GM19238 (cell line): ENCODE results near the gene KCNK13.
"Not testable (repeated sequence)": the region's sequence is repeated elsewhere in the genome, so short reads cannot be mapped to it uniquely, and the experiment has no call there.

Experiments used
- DNase-seq: peaks from one replicate; pipeline ENCODE4 v3.0.0; 2011; ENCODE audit warnings: low spot score; ENCODE audit not compliant: insufficient read length

KCNK13 gene

DNA sequence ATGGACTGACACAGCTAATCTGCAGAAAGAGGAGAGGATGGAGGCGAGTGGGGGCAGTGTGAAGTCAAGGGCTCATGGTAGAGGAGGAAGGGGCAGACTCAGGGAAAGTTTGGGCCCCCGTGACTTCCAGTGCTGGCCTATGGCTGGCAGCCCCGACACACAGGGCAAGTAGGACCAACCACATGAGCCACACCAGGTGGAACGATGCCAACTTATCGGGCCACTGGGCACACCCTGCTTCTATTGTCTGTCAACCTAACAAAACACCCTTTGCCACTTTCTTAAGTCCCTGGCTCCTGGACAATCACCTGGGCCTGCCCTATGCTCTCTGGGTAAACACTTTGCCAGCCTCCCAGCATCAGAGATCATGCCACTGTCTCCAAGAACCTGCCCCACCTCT is 129.4 kb downstream of the KCNK13 start:
- no peak for DNase-seq

DNA sequence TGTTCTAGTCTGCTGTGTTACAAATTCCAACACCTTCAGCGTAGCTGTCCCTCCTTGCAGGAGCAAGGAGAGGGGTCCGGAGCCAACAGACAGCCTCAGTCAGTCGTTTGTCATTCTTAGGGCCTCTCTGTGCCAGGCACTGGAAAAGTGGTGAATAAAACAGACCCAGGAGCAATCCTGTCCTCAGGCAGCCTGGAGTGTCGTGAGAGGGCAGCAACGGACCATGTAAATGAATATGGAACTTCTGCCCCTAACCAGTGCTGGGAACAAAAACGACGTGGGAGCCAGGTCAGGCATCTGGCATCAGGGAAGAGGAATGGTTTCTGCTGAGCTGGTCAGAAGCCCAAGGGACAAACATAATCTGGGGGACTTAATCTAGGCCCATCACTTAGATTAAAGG is 129.8 kb downstream of the KCNK13 start:
- DNase-seq, result no peak

DNA sequence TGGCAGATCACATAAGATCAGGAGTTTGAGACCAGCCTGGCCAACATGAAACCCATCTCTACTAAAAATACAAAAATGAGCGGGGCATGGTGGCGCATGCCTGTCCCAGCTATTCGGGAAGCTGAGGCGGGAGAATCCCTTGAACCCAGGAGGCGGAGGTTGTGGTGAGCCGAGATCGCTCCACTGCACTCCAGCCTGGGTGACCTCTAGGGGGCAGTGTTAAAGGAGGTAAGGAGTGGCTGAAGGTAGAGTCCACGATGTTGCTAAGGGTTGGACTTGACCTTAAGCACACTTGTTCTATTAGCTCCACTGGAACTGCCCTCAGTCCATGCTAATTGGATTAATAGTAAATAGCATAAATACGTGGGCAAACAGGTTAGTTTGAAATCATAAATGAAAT is 132.1 kb downstream of the KCNK13 start:
- no peak for DNase-seq

DNA sequence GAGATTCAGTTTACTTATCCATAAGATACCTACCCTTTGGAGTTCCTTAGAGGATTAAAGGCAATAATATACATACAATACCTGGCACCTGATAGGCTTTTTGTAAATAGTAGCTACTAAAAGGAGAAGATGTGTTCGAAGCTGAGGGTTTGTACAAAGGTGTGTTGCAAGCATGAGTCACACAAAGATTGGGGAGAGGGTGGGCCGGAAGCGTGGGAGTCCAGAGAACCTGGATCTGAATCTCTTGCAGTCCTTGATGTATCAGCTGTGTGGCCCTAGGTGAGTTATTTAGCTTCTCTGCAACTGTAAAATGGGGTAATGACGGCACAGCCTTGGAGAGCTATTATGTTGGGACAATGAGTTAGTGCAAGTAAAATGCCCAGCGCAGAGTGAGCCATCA is 132.9 kb downstream of the KCNK13 start:
- DNase-seq, result no peak

DNA sequence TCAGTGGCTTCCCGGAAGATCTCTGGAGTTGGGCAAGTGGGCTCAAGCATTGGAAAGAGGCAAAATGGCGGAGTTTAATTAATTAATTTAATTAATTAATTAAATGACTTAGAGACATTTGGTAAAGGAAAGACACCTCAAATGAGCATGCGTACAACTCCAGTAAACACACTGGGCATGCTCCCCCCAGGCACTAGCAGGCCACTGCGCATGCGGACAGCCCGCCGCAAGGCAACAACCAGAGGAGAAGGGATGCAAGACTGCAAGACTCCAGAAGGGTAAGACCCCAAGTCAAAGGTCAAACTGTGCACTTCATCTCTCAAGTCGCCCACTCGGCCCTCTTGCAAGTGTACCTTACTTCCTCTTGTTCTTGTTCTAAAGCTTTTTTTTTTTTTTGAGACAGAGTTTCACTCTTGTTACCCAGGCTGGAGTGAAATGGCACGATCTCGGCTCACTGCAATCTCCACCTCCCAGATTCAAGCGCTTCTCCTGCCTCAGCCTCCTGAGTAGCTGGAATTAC is 136.8 kb downstream of the KCNK13 start:
- DNase-seq, result no peak

DNA sequence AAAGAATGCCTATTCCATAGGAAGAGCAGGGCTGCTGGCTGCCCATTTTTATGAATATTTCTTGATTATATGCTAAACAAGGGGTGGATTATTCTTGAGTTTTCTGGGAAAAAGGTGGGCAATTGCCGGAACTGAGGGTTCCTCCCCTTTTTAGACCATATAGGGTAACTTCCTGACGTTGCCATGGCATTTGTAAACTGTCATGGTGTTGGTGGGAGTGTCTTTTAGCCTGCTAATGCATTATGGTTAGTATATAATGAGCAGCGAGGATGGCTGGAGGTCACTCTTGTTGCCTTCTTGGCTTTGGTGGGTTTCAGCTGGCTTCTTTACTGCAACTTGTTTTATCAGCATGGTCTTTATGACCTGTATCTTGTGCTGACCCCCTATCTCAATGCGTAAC is 138.8 kb downstream of the KCNK13 start:
- DNase-seq, result not testable (repeated sequence)

DNA sequence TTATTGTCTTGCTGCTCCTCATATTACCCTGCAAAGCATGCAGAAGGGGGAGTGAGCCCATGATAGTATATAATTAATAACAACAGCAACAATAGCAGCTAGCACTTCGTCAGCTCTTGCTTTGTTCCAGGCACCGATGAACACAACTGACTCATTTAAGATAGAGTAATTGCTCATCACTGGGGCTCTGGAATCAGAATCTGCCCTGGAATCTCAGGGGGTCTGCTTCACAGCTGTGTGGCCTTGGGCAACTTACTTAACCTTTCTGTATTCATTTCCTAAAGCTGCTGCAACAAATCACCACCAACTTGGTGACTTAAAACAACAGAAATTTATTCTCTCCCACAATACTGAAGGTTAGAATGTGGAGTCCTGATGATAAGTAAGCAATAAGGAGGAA is 139.6 kb downstream of the KCNK13 start:
- DNase-seq, result no peak

DNA sequence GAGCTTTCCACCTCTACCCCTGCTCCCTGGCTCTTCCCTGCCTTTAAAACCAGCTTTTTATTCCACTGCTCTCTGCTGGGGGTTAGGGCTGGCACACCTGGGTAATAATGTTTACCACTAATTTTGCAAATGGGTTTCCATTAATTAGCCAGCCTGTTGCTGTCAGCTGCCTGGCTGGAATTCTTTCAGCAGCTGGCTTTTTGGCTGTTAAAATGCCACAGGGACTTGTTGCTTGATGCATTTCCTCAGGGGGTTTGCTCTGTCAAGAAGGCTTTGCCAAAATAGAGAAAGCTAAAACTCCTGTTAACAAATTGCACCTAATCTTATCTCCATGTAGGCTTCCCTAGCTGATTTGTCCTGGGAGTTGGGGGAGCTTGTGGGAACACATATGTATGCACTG is 142.7 kb downstream of the KCNK13 start:
- no peak for DNase-seq

DNA sequence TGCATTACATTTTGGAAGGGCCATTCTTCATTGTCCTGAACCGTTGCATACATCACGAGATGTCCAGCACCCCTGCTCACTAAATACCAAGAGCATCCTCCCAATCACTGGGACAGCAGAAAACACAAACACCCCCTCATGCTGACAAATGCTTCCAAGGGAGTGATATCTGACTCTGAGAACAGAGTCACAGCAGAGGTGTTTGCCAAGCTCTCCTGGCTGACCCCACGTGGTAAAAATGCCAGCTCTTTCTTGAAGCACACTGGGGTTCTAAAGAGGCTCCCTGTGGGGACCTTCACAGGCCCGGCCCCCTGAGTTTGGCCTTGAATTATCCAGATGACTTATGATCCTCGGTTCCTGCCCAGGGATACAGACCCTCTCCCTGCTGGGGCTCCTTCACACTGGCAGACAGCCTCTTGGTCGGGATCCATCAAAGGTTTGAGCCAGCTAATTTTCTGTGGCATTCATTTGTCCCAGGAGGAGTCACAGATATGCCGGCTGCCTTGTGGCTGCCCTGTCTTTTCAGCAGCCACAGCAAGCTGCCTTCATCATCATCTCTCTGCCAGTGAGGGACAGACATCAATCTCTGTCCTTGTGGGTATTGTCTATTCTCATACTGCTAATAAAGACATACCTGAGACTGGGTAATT is 151.4 kb downstream of the KCNK13 start:
- DNase-seq, result no peak

DNA sequence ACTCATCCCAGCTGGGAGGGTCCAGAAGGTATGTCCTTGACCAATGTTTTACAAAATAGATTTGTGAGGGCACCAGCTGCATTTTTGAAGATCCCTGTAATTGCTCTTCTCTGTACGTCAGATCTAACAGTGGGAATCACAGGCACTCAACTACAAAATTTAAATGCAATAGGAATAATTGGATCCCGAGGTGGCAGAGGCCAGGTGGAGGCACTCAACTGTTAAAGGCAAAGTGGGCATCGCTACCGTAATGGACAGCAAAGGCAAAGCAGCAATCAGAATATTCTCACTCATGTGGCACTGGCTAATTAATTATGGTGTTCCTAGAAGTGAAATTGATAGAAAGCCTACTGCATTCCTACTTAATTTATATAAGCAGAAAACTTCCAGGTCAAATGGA is 166.7 kb downstream of the KCNK13 start:
- DNase-seq, result no peak

DNA sequence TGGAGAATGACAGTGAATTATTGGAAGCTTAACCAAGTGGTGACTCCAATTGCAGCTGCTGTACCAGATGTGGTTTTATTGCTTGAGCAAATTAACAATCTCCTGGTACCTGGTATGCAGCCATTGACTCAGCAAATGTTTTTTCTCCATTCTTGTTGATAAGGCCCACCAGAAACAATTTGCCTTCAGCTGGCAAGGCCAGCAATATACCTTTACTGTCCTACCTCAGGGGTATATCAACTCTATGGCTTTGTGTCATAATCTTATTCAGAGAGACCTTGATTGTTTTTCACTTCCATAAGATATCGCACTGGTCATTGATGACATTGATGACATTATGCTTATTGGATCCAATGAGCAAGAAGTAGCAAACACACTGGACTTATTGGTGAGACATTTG is 168.1 kb downstream of the KCNK13 start:
- DNase-seq, result not testable (repeated sequence)
